Mucosa of rectum (tissue), 2 donors: ENCODE measurements around the gene FOXA3.
"Not testable (repeated sequence)": the region's sequence is repeated elsewhere in the genome, so short reads cannot be mapped to it uniquely, and the experiment has no call there.

Experiments used
- H3K27ac ChIP-seq, 2 donors: one replicate each; pipeline ENCODE4 v1.7.0; 2013; ENCODE audit warnings: inconsistent platforms in 2 of 2, low read depth in 2 of 2, low read length in 2 of 2
- H3K27me3 ChIP-seq, 2 donors: one replicate each; pipeline ENCODE4 v1.7.0; 2013; ENCODE audit warnings: low read length in 2 of 2; ENCODE audit not compliant: control insufficient read depth in 2 of 2, insufficient read depth in 2 of 2
- H3K36me3 ChIP-seq, 2 donors: one replicate each; pipeline ENCODE4 v1.7.0; 2013; ENCODE audit warnings: low read length in 2 of 2; ENCODE audit not compliant: control insufficient read depth in 2 of 2, insufficient read depth in 2 of 2
- H3K4me1 ChIP-seq, 2 donors: one replicate each; pipeline ENCODE4 v1.7.0; 2013; ENCODE audit warnings: low read length in 2 of 2, mild to moderate bottlenecking in 1 of 2; ENCODE audit not compliant: control insufficient read depth in 2 of 2, insufficient read depth in 2 of 2
- H3K4me3 ChIP-seq, 2 donors: one replicate each; pipeline ENCODE4 v1.7.0; 2013; ENCODE audit warnings: low read length in 2 of 2
- H3K9ac ChIP-seq, 2 donors: one replicate each; pipeline ENCODE4 v1.7.0; 2013; ENCODE audit warnings: low read length in 2 of 2, low read depth in 1 of 2, mild to moderate bottlenecking in 1 of 2
- H3K9me3 ChIP-seq, 2 donors: one replicate each; pipeline ENCODE4 v1.7.0; 2013; ENCODE audit warnings: low read length in 2 of 2; ENCODE audit not compliant: control insufficient read depth in 2 of 2
- donor health status: healthy.
- donor health status: Normal muscosa, but diverticular disease.

The FOXA3 gene

GRCh38 chr19:45890877-45891276 lies 26.8 kb downstream of the FOXA3 start:
- H3K27me3 ChIP-seq = no peaks in the 10 kb centered on the region
- peaks cover 4 to 9% of the 10 kb centered on the region in 2 donors for H3K36me3 ChIP-seq

DNA sequence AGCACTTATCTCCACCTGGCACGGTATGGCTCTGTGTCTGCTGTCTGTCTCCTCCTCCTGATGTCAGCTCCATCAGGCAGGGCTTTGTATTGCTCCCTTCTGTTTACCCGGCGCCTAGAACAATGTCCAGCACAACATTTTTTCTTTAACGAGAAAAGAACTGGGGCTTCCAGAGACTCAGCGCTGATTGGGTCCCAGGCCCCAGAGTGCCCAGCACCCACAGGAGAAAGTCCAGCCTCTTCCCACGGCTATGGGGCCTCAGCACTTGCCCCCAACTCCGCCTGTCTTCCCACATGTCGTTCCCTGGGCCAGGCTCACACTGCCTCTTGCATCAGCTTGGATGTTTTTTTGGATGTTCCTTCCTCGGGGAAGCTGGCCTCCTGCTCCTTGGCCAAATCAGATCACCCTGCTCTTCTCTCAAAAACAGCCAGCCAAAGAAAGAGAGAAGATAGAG lies 31.4 kb downstream of the FOXA3 start:
- no peak overlapping the region for H3K27ac ChIP-seq

More at GRCh38 chr19:45890877-45891276, 26.8 kb downstream of the FOXA3 start:
- Histone ChIP-seq H3K9ac (no peak overlapping the region), H3K4me1 (peaks cover 0 to 10% of the 10 kb centered on the region in 2 donors), H3K9me3 (no peaks in the 10 kb centered on the region), H3K27ac (no peak overlapping the region), H3K4me3 (no peak overlapping the region)

DNA sequence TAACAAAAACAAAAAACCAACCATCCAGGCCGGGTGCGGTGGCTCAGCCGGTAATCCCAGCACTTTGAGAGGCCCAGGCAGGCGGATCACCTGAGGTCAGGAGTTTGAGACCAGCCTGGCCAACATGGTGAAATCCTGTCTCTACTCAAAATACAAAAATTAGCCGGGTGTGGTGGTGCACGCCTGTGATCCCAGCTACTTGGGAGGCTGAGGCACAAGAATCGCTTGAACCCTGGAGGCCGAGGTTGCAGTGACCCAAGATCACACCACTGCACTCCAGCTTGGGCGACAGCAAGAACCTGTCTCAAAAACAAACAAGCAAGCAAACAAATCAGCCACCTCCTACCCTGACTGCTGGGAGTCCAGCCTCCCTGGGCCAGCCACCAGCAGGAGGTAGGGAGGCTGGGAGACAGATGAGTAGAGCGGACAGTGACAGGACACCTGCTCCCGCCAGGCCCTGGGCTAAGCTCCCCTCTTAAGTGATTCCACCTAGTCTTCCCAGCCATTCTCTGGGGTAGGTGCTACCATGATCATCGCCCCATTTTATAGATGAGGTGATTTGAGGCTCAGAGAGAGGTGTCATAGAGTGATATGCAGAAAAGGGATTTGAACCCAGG lies 32.0 kb downstream of the FOXA3 start:
- H3K4me3 ChIP-seq, H3K9ac ChIP-seq, H3K4me1 ChIP-seq, H3K9me3 ChIP-seq, H3K27me3 ChIP-seq, H3K27ac ChIP-seq: not testable (repeated sequence)
- H3K36me3 ChIP-seq = peaks cover 11 to 27% of the 10 kb centered on the region in 2 donors

More for the DNA sequence above, 31.4 kb downstream of the FOXA3 start:
- H3K4me3 ChIP-seq = no peak overlapping the region
- H3K9ac ChIP-seq = no peak overlapping the region
- no peaks in the 10 kb centered on the region for H3K9me3 ChIP-seq
- H3K4me1 ChIP-seq = peaks cover 0 to 2% of the 10 kb centered on the region in 2 donors
- H3K27me3 ChIP-seq = no peaks in the 10 kb centered on the region
- peaks cover 11 to 27% of the 10 kb centered on the region in 2 donors for H3K36me3 ChIP-seq

DNA sequence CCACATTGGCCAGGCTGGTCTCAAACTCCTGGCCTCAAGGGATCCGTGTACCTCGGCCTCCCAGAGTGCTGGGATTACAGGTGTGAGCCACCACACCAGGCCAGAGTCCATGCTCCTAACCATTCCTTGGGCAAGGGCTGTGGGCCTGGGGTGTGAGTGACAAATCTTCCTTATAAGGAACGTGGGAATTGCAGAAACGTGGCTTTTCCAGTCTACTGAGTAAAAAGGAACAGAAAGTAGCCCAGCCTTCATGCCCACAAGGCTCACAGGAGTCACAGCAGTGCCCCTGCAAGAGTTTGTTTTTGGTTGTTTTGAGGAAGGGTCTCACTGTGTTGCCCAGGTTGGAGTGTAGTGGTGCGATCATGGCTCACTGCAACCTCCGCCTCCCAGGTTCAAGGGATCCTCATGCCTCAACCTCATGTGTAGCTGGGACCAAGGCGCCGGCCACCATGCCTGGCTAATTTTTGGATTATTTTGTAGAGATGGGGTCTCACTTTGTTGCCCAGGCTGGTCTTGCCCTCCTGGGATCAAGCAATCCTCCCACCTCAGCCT lies 33.2 kb downstream of the FOXA3 start:
- Histone ChIP-seq H3K4me3 (no peak overlapping the region), H3K27me3 (no peaks in the 10 kb centered on the region), H3K4me1 (peaks cover 6 to 9% of the 10 kb centered on the region in 2 donors), H3K9ac (no peak overlapping the region), H3K27ac (no peak overlapping the region), H3K9me3 (no peaks in the 10 kb centered on the region), H3K36me3 (peaks cover 11 to 27% of the 10 kb centered on the region in 2 donors)

DNA sequence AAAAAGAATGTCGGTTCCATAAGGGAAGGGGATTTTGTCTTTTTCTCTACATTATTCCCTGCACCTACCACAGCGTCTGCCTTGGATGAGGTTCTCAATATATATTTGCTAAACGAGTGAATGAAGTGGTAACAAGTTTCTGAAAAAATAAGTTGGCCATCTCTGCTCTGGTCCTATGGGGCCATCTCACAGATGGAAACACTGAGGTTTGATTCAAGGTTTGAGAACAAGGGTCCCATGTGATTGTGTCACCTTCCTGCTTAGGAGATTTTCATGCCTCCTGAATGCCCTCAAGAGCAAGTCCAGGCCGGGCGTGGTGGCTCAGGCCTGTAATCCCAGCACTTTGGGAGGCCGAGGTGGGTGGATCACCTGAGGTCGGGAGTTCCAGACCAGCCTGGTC lies 35.1 kb downstream of the FOXA3 start:
- no peak overlapping the region for H3K9ac ChIP-seq
- H3K27ac ChIP-seq = no peak overlapping the region
- peaks cover 11 to 27% of the 10 kb centered on the region in 2 donors for H3K36me3 ChIP-seq
- no peak overlapping the region for H3K4me3 ChIP-seq
- H3K4me1 ChIP-seq = peaks cover 14 to 15% of the 10 kb centered on the region in 2 donors
- no peaks in the 10 kb centered on the region for H3K27me3 ChIP-seq
- H3K9me3 ChIP-seq = no peaks in the 10 kb centered on the region

GRCh38 chr19:45899919-45900589 lies 35.9 kb downstream of the FOXA3 start:
- Histone ChIP-seq H3K9ac (no peak overlapping the region), H3K9me3 (no peaks in the 10 kb centered on the region), H3K4me1 (peaks cover 14 to 15% of the 10 kb centered on the region in 2 donors), H3K36me3 (peaks cover 9 to 24% of the 10 kb centered on the region in 2 donors), H3K27me3 (no peaks in the 10 kb centered on the region), H3K4me3 (no peak overlapping the region), H3K27ac (no peak overlapping the region)

DNA sequence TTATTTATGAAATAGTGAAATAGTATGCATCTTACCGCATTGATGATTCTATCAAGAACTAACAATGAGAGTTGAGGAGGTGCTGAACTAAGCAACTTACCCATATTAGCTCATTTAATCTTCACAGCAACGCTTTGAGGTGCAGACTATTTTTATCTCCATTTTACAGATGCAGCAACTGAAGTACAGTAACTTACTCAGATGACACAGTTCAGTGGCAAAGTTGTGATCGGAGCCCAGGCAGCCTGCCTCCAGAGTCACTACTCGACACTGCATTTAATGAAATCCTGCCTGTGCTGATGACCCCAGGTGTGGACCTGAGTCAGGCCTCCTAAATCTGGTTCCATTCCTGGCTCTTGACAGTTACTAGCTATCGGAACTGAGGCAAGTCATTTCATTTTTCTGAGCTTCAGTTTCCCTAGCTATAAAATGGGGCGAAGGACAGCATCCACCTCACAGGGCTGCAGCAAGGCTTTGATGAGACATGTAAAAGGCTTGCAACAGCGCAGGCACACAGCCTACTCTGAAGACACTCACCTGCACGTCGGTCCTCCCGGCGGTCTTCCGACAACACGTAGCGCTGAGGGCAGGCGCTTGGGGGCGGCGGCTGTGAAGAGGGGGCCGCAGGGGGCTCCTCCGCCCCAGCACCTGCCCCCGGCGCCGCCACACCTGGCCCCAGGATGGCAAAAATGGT lies 36.8 kb downstream of the FOXA3 start:
- Histone ChIP-seq H3K9ac (no peak overlapping the region), H3K4me1 (peaks cover 14 to 15% of the 10 kb centered on the region in 2 donors), H3K27ac (no peak overlapping the region), H3K9me3 (no peaks in the 10 kb centered on the region), H3K27me3 (no peaks in the 10 kb centered on the region), H3K36me3 (peaks cover 8 to 17% of the 10 kb centered on the region in 2 donors), H3K4me3 (peak overlapping the region in 1 of 2 donors; percentile 32)

- peaks cover 8 to 17% of the 10 kb centered on the region in 2 donors for H3K36me3 ChIP-seq
- peaks cover 14 to 15% of the 10 kb centered on the region in 2 donors for H3K4me1 ChIP-seq
- H3K27ac ChIP-seq = no peak overlapping the region
- H3K9me3 ChIP-seq = no peaks in the 10 kb centered on the region
- no peaks in the 10 kb centered on the region for H3K27me3 ChIP-seq
- peak overlapping the region in 1 of 2 donors; percentile 27 for H3K9ac ChIP-seq
- peak overlapping the region; percentile 60 to 80 for H3K4me3 ChIP-seq
Measured at GRCh38 chr19:45901432-45901911, 37.3 kb downstream of the FOXA3 start.

DNA sequence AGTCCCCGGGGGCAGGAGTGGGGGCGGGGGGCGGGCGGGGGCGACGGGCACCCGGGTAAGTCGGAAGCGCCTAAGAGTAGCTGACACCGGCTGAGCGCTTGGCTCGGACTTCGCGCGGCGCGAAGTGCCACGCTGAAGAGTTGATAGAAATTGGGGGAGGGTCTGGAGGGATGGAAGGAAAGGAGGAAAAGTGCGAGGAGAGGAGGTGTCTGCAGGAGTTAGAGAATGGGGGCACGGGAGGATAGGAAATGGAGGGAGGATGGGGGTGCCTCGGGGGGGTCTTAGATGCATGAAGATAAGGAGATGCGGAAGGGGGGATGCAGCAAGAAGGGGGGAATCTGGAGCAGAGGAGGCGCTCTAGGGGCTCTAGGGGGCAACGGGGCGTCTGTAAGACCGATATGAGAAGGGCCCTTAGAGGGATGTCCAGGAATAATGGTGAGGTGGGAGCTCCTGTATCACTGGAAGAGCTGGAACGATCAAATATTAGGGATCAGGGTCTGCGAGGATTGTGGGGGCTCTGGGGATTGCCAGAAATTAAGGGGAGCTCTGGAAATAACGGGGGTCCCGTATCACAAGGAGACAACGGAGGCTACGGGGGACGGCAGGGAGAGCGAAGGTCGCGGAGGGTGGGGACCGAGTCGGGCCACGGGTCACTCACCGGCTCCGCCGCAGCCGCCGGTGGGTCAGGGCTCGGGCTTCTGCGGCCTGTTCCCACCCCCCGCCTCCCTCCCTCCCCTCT lies 38.0 kb downstream of the FOXA3 start, which contains the start of gene MYPOP:
Gene MYPOP, minus strand, starts transcription at position 702 of the 739 bp plus-strand sequence. CDS start 840 bp downstream, outside the sequence.
- peak within 1 kb of the TSS; percentile 87 to 92 for H3K4me3 ChIP-seq

More for the DNA sequence above, 38.0 kb downstream of the FOXA3 start, which contains the start of gene MYPOP:
- H3K9ac ChIP-seq = peak within 1 kb of the TSS; percentile 82 to 86
- H3K36me3 ChIP-seq = peaks cover 7 to 17% of the 10 kb centered on the region in 2 donors
- H3K27me3 ChIP-seq = no peaks in the 10 kb centered on the region
- H3K4me1 ChIP-seq = peaks cover 14 to 15% of the 10 kb centered on the region in 2 donors
- peak within 1 kb of the TSS; percentile 72 to 77 for H3K27ac ChIP-seq
- no peaks in the 10 kb centered on the region for H3K9me3 ChIP-seq
